HCT116 (cell line): ENCODE measurements around the gene FREY1. TPM values are rescaled to one million over a fixed set of nuclear protein-coding genes. Genes with fewer than 3 reads are reported as not detected.

Source experiments
- ATAC-seq: fragments of 200-7000 bp; cut with Tn5 transposase; 2 replicates; pipeline ENCODE4 v1.9.1; 2020; ENCODE audit warnings: mild to moderate bottlenecking, moderate library complexity
- BruUV-seq: library from RNA; stranded (reverse); fragments of 400-500 nt; replicated peaks from 2 replicates; lab custom pipeline; 2021; lab: Mats Ljungman, UMichigan
- CTCF ChIA-PET: fragments of 300-600 bp; sonication (Branson Sonifier 250); formaldehyde crosslinking; loops from one replicate; lab custom pipeline; 2021; ENCODE audit warnings: antibody characterized with exemption; lab: Charles Lee
- POLR2A ChIA-PET: fragments of 300-600, 350-600 bp; sonication (Branson Sonifier 250); formaldehyde crosslinking; loops from one replicate; lab custom pipeline; 2021; ENCODE audit warnings: antibody characterized with exemption; lab: Charles Lee
- RAD21 ChIA-PET, 2 experiments: fragments of 300-600 bp; sonication (Branson Sonifier 250); formaldehyde crosslinking; loops; one replicate each; lab custom pipeline; 2023; ENCODE audit warnings: low total read pairs in 2 of 2; ENCODE audit not compliant: uncharacterized antibody in 2 of 2, unreplicated experiment in 2 of 2, low non-redundant PET in 1 of 2; lab: Charles Lee
- DNase-seq: peaks from one replicate; pipeline ENCODE4 v3.0.0-alpha.2; 2010; ENCODE audit warnings: low read depth, low spot score
- H2AFZ ChIP-seq: fragments of 200-600 bp; shearing (Covaris generic), sonication (generic); 2 replicates; pipeline ENCODE4 v1.6.1; 2017; ENCODE audit warnings: low read depth, mixed run types, mixed read lengths, antibody characterized with exemption, low read length; ENCODE audit not compliant: poor library complexity, severe bottlenecking
- H3K27ac ChIP-seq: 2 replicates; pipeline ENCODE4 v1.5.1; 2012; ENCODE audit warnings: low read depth, low read length
- H3K27me3 ChIP-seq: fragments of 200-600 bp; sonication (generic); 2 replicates; pipeline ENCODE4 v1.6.1; 2016; ENCODE audit warnings: mixed run types, low read length, mixed read lengths; ENCODE audit not compliant: insufficient read depth
- H3K36me3 ChIP-seq, 2 experiments: fragments of 200-500 bp in 1 of 2; fragments of 200-600 bp in 1 of 2; sonication (Bioruptor generic) in 1 of 2; sonication (generic) in 1 of 2; 2 replicates each; pipeline versions ENCODE4 v1.5.1 to v1.6.1; 2014 to 2016; ENCODE audit warnings: low read length in 2 of 2, inconsistent platforms in 1 of 2, mixed read lengths in 1 of 2, mixed run types in 1 of 2; ENCODE audit not compliant: insufficient read depth in 2 of 2, control insufficient read depth in 1 of 2
- H3K4me1 ChIP-seq, 2 experiments: fragments of 200-600 bp in 1 of 2; sonication (generic) in 1 of 2; 2 replicates each; pipeline versions ENCODE4 v1.5.1 to v1.6.1; 2012 to 2017; ENCODE audit warnings: low read length in 2 of 2, inconsistent platforms in 1 of 2, mild to moderate bottlenecking in 1 of 2, mixed read lengths in 1 of 2, mixed run types in 1 of 2, moderate library complexity in 1 of 2; ENCODE audit not compliant: insufficient read depth in 2 of 2, control insufficient read depth in 1 of 2
- H3K4me2 ChIP-seq: fragments of 200-600 bp; sonication (generic); 2 replicates; pipeline ENCODE4 v1.6.1; 2017; ENCODE audit warnings: mixed run types, low read length, mixed read lengths
- H3K4me3 ChIP-seq, 2 experiments: fragments of 200-600 bp in 1 of 2; sonication (generic) in 1 of 2; replicated peaks in 1 of 2; 2 replicates each; pipeline ENCODE4 v1.5.1; 2011 to 2016; ENCODE audit warnings: low read length in 2 of 2, control low read depth in 1 of 2, low read depth in 1 of 2, mild to moderate bottlenecking in 1 of 2, mixed read lengths in 1 of 2, mixed run types in 1 of 2
- H3K79me2 ChIP-seq: fragments of 200-600 bp; sonication (generic); 2 replicates; pipeline ENCODE4 v1.6.1; 2017; ENCODE audit warnings: mild to moderate bottlenecking, mixed run types, low read length, moderate library complexity, mixed read lengths; ENCODE audit not compliant: insufficient read depth
- H3K9ac ChIP-seq: fragments of 200-600 bp; sonication (generic); 2 replicates; pipeline ENCODE4 v1.6.1; 2016; ENCODE audit warnings: low read length, mixed read lengths
- H3K9me2 ChIP-seq: fragments of 200-600 bp; sonication (generic), shearing (Covaris generic); 2 replicates; pipeline ENCODE4 v1.6.1; 2017; ENCODE audit warnings: mixed run types, mild to moderate bottlenecking, moderate library complexity; ENCODE audit not compliant: insufficient read depth
- H3K9me3 ChIP-seq, 2 experiments: fragments of 200-500 bp in 1 of 2; fragments of 200-600 bp in 1 of 2; sonication (Bioruptor generic) in 1 of 2; sonication (generic) in 1 of 2; 2 replicates each; pipeline ENCODE4 v1.6.1; 2014 to 2017; ENCODE audit warnings: low read length in 2 of 2, mixed read lengths in 2 of 2, inconsistent platforms in 1 of 2, low read depth in 1 of 2, mild to moderate bottlenecking in 1 of 2, mixed run types in 1 of 2, moderate library complexity in 1 of 2; ENCODE audit not compliant: control insufficient read depth in 1 of 2, insufficient read depth in 1 of 2
- H4K20me1 ChIP-seq: fragments of 200-600 bp; sonication (generic), shearing (Covaris generic); 2 replicates; pipeline ENCODE4 v1.6.1; 2017; ENCODE audit warnings: mixed run types, mild to moderate bottlenecking, moderate library complexity; ENCODE audit not compliant: insufficient read depth
- CEBPB ChIP-seq: IDR thresholded peaks from 2 replicates; pipeline ENCODE4 v1.6.1; 2012; ENCODE audit warnings: low read depth
- EGR1 ChIP-seq: IDR thresholded peaks from 2 replicates; pipeline ENCODE4 v1.6.1; 2012; ENCODE audit warnings: low read depth
- ELF1 ChIP-seq: IDR thresholded peaks from 2 replicates; pipeline ENCODE4 v1.6.1; 2012; ENCODE audit warnings: low read depth, borderline replicate concordance
- EZH2 ChIP-seq: fragments of 200-600 bp; sonication (generic); IDR thresholded peaks from 2 replicates; pipeline ENCODE4 v1.6.1; 2017; ENCODE audit warnings: antibody characterized with exemption, mixed run types
- FOSL1 ChIP-seq: IDR thresholded peaks from 2 replicates; pipeline ENCODE4 v1.6.1; 2012; ENCODE audit warnings: low read depth
- MAX ChIP-seq: IDR thresholded peaks from 2 replicates; pipeline ENCODE4 v1.6.1; 2012
- RAD21 ChIP-seq: IDR thresholded peaks from 2 replicates; pipeline ENCODE4 v1.6.1; 2012; ENCODE audit warnings: low read depth, mild to moderate bottlenecking
- SIN3A ChIP-seq: IDR thresholded peaks from 2 replicates; pipeline ENCODE4 v1.6.1; 2012; ENCODE audit warnings: low read depth
- SP1 ChIP-seq: IDR thresholded peaks from 2 replicates; pipeline ENCODE4 v1.6.1; 2012; ENCODE audit warnings: low read depth
- SRF ChIP-seq: IDR thresholded peaks from 2 replicates; pipeline ENCODE4 v1.6.1; 2012; ENCODE audit warnings: low read depth
- TCF7L2 ChIP-seq: IDR thresholded peaks from 2 replicates; pipeline ENCODE4 v1.7.0; 2011; ENCODE audit warnings: borderline replicate concordance, inconsistent platforms; ENCODE audit not compliant: insufficient read depth, insufficient read length; ENCODE audit errors: extremely low read depth
- YY1 ChIP-seq: IDR thresholded peaks from 2 replicates; pipeline ENCODE4 v1.6.1; 2011; ENCODE audit warnings: low read length, low read depth, moderate library complexity, mild to moderate bottlenecking; ENCODE audit not compliant: insufficient replicate concordance; ENCODE audit errors: extremely low read depth
- intact Hi-C: fragments of 100-400 bp; cut with micrococcal nuclease; formaldehyde crosslinking; loops from 2 replicates; pipeline ENCODE4 v1.10.0; 2022
- total RNA-seq: library from RNA; stranded (reverse); gene quantifications from one replicate; pipeline ENCODE4 v1.2.1, GENCODE V29; 2021; ENCODE audit not compliant: unreplicated experiment
- TF ChIP-seq, protein P1 (sequence below): IDR thresholded peaks from 2 replicates; pipeline ENCODE4 v1.6.1; 2012

FREY1 gene
- total RNA-seq, 1 experiment from 2014 or later: 0.96 TPM

GRCh38 chr11:45860764-45861510, 46.1 kb downstream of the FREY1 start (continued):
- TF ChIP-seq EZH2 (no peak), ELF1 (no peak), YY1 (no peak), FOSL1 (no peak), EGR1 (no peak), MAX (no peak), CEBPB (no peak), RAD21 (no peak), TCF7L2 (no peak)
- TF ChIP-seq, protein P1, sequence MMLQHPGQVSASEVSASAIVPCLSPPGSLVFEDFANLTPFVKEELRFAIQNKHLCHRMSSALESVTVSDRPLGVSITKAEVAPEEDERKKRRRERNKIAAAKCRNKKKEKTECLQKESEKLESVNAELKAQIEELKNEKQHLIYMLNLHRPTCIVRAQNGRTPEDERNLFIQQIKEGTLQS: no peak

DNA sequence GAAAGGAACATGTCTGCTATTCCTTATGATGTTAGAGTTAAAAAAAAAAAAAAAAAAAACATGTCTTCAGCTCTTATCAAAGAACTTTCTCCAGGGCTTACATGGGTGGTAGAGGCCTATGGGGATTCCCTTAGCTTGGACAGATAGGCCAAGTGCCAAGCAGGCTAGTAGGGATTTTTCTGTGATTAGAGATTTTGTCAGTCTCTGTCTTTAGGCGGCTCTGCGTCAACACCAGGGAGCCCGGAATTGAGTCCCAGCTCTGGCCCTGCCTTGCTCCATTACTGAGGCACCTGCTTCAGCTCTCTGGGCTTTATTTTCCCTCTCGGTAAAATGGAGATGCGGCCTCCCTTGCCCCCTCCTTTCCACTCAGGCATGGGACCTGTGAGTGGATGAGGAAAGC, 46.7 kb downstream of the FREY1 start:
- peaks cover 20 to 26% of the 10 kb centered on the region in 2 experiments for H3K36me3 ChIP-seq
- ChIA-PET POLR2A (no interaction called here), CTCF (no interaction called here), RAD21 (no interaction called here)
- H3K4me3 ChIP-seq: no peak overlapping the region
- TF ChIP-seq RAD21 (no peak), SIN3A (no peak), SRF (no peak), SP1 (no peak), TCF7L2 (no peak)
- H4K20me1 ChIP-seq: no peaks in the 10 kb centered on the region
- no peak overlapping the region for H2AFZ ChIP-seq
- H3K79me2 ChIP-seq: no peaks in the 10 kb centered on the region
- H3K9me3 ChIP-seq: no peaks in the 10 kb centered on the region
- H3K4me1 ChIP-seq: peaks cover 0 to 5% of the 10 kb centered on the region in 2 experiments; a peak in 1 of 4 replicates
- ATAC-seq (no peak), DNase-seq (no peak)
- H3K9me2 ChIP-seq: no peaks in the 10 kb centered on the region
- no peak overlapping the region for H3K9ac ChIP-seq
- H3K27me3 ChIP-seq: no peaks in the 10 kb centered on the region
- BruUV-seq: no TSS peak
- H3K27ac ChIP-seq: no peak overlapping the region
- intact Hi-C loops: no loop called here
- H3K4me2 ChIP-seq: no peak overlapping the region
